Neural progenitor cell (in vitro differentiated cells): Measurements from ENCODE around the gene BAX. TPM values are rescaled to one million over a fixed set of nuclear protein-coding genes. Genes with fewer than 3 reads are reported as not detected.

Experiments
- DNase-seq: peaks from one replicate; pipeline ENCODE4 v3.0.0-alpha.2; 2016; ENCODE audit warnings: low spot score
- H2AFZ ChIP-seq: fragments of 200-600 bp; sonication (generic); replicated peaks from 2 replicates; pipeline ENCODE4 v1.6.1; 2016; ENCODE audit warnings: antibody characterized with exemption
- H3F3A ChIP-seq: fragments of 200-600 bp; sonication (generic); 2 replicates; pipeline ENCODE4 v1.6.1; 2016; ENCODE audit warnings: antibody characterized with exemption, low read depth
- H3K27ac ChIP-seq: fragments of 200-600 bp; sonication (generic); 2 replicates; pipeline ENCODE4 v1.5.1; 2016; ENCODE audit warnings: mild to moderate bottlenecking
- H3K27me3 ChIP-seq: fragments of 200-600 bp; sonication (generic); 2 replicates; pipeline ENCODE4 v1.6.1; 2016; ENCODE audit warnings: mild to moderate bottlenecking, moderate library complexity
- H3K36me3 ChIP-seq: fragments of 200-600 bp; sonication (generic); 2 replicates; pipeline ENCODE4 v1.5.1; 2016
- H3K4me1 ChIP-seq: fragments of 200-600 bp; sonication (generic); 2 replicates; pipeline ENCODE4 v1.6.1; 2016; ENCODE audit warnings: mixed run types
- H3K4me2 ChIP-seq: fragments of 200-600 bp; sonication (generic); 2 replicates; pipeline ENCODE4 v1.6.1; 2016
- H3K4me3 ChIP-seq: fragments of 200-600 bp; sonication (generic); 2 replicates; pipeline ENCODE4 v1.5.1; 2016
- H3K79me2 ChIP-seq: fragments of 200-600 bp; sonication (generic); 2 replicates; pipeline ENCODE4 v1.6.1; 2016; ENCODE audit warnings: low read depth
- H3K9ac ChIP-seq: fragments of 200-600 bp; sonication (generic); 2 replicates; pipeline ENCODE4 v1.6.1; 2016
- H3K9me3 ChIP-seq: fragments of 200-600 bp; sonication (generic); 2 replicates; pipeline ENCODE4 v1.5.1; 2016; ENCODE audit warnings: low read depth
- H4K20me1 ChIP-seq: fragments of 200-600 bp; sonication (generic); 2 replicates; pipeline ENCODE4 v1.6.1; 2016; ENCODE audit warnings: low read depth
- H3K27ac Mint-ChIP-seq: 3 replicates; pipeline ENCODE4 v1.8.0; 2021; ENCODE audit warnings: mixed read lengths
- H3K27me3 Mint-ChIP-seq: 2 replicates; pipeline ENCODE4 v1.8.0; 2022; ENCODE audit warnings: low read depth, mild to moderate bottlenecking, inconsistent platforms, moderate library complexity, mixed read lengths; ENCODE audit not compliant: insufficient read depth
- H3K36me3 Mint-ChIP-seq: 3 replicates; pipeline ENCODE4 v1.8.0; 2021; ENCODE audit warnings: mixed read lengths
- H3K4me1 Mint-ChIP-seq: 3 replicates; pipeline ENCODE4 v1.8.0; 2021; ENCODE audit warnings: mixed read lengths
- H3K4me3 Mint-ChIP-seq: 3 replicates; pipeline ENCODE4 v1.8.0; 2021; ENCODE audit warnings: mild to moderate bottlenecking, moderate library complexity, mixed read lengths
- H3K9me3 Mint-ChIP-seq: 3 replicates; pipeline ENCODE4 v1.8.0; 2020; ENCODE audit warnings: mixed read lengths
- CTCF ChIP-seq: fragments of 200-600 bp; sonication (generic); IDR thresholded peaks from 2 replicates; pipeline ENCODE4 v1.5.1; 2017; ENCODE audit warnings: antibody characterized with exemption, mild to moderate bottlenecking
- EZH2 ChIP-seq: fragments of 200-600 bp; sonication (generic); IDR thresholded peaks from 2 replicates; pipeline ENCODE4 v1.6.1; 2017; ENCODE audit warnings: antibody characterized with exemption, mild to moderate bottlenecking, moderate library complexity
- EZH2phosphoT487 ChIP-seq: fragments of 200-600 bp; sonication (generic); IDR thresholded peaks from 2 replicates; pipeline ENCODE4 v1.6.1; 2017; ENCODE audit warnings: antibody characterized with exemption
- total RNA-seq: library from RNA; depleted of rRNA; stranded (reverse); fragments of >200 nt; gene quantifications from 2 replicates; pipeline ENCODE4 v1.2.3, GENCODE V29; 2015; ENCODE audit warnings: low replicate concordance

Gene BAX
- total RNA-seq, 1 donor from 2014 or later = 35.8 TPM

- Histone ChIP-seq H3K4me2 (no peak overlapping the region), H3F3A (peaks cover 17% of the 10 kb centered on the region), H3K4me3 (no peak overlapping the region), H3K27ac (no peak overlapping the region), H3K9me3 (no peaks in the 10 kb centered on the region), H3K9ac (no peak overlapping the region), H3K79me2 (no peaks in the 10 kb centered on the region), H3K27me3 (peaks cover 20% of the 10 kb centered on the region), H3K36me3 (no peaks in the 10 kb centered on the region), H2AFZ (no peak overlapping the region), H3K4me1 (peaks cover 10% of the 10 kb centered on the region), H4K20me1 (no peaks in the 10 kb centered on the region)
- peaks cover 18% of the 10 kb centered on the region for H3K4me1 Mint-ChIP-seq
- H3K27ac Mint-ChIP-seq = no peak overlapping the region
- no peak for DNase-seq
- no peak for TF ChIP-seq EZH2phosphoT487
- no peak for TF ChIP-seq EZH2
- no peak for TF ChIP-seq CTCF
- H3K36me3 Mint-ChIP-seq = peaks cover 7% of the 10 kb centered on the region
- peaks cover 10% of the 10 kb centered on the region for H3K9me3 Mint-ChIP-seq
- H3K4me3 Mint-ChIP-seq = no peak overlapping the region
- H3K27me3 Mint-ChIP-seq = no peaks in the 10 kb centered on the region
These were observed 16.4 kb upstream of the BAX start for GRCh38 chr19:48938256-48938655.

GRCh38 chr19:48940902-48941301 lies 13.8 kb upstream of the BAX start:
- no peaks in the 10 kb centered on the region for H3K9me3 ChIP-seq
- Mint-ChIP-seq H3K4me3 (no peak overlapping the region), H3K27me3 (peaks cover 3% of the 10 kb centered on the region), H3K36me3 (peaks cover 7% of the 10 kb centered on the region), H3K27ac (no peak overlapping the region), H3K9me3 (peaks cover 10% of the 10 kb centered on the region), H3K4me1 (peaks cover 13% of the 10 kb centered on the region)
- no peaks in the 10 kb centered on the region for H3F3A ChIP-seq
- H3K36me3 ChIP-seq = no peaks in the 10 kb centered on the region
- no peak overlapping the region for H3K4me2 ChIP-seq
- TF ChIP-seq EZH2phosphoT487 = no peak
- H2AFZ ChIP-seq = no peak overlapping the region
- no peak overlapping the region for H3K27ac ChIP-seq
- no peaks in the 10 kb centered on the region for H3K4me1 ChIP-seq
- no peak for DNase-seq
- H3K79me2 ChIP-seq = no peaks in the 10 kb centered on the region
- H3K9ac ChIP-seq = no peak overlapping the region
- H3K27me3 ChIP-seq = no peaks in the 10 kb centered on the region
- H4K20me1 ChIP-seq = no peaks in the 10 kb centered on the region
- H3K4me3 ChIP-seq = no peak overlapping the region

GRCh38 chr19:48943081-48943480 lies 11.6 kb upstream of the BAX start:
- Histone ChIP-seq H2AFZ (no peak overlapping the region), H3K4me2 (no peak overlapping the region), H3K4me1 (no peaks in the 10 kb centered on the region), H3K36me3 (no peaks in the 10 kb centered on the region), H3K27me3 (no peaks in the 10 kb centered on the region), H3K27ac (no peak overlapping the region), H4K20me1 (no peaks in the 10 kb centered on the region), H3K9me3 (no peaks in the 10 kb centered on the region), H3K4me3 (no peak overlapping the region), H3F3A (no peaks in the 10 kb centered on the region), H3K9ac (no peak overlapping the region), H3K79me2 (no peaks in the 10 kb centered on the region)
- Mint-ChIP-seq H3K36me3 (peaks cover 7% of the 10 kb centered on the region), H3K27me3 (peaks cover 6% of the 10 kb centered on the region), H3K9me3 (peaks cover 11% of the 10 kb centered on the region), H3K27ac (no peak overlapping the region), H3K4me3 (no peak overlapping the region), H3K4me1 (peaks cover 13% of the 10 kb centered on the region)
- TF ChIP-seq EZH2phosphoT487 (no peak), CTCF (no peak), EZH2 (no peak)
- DNase-seq = no peak

- H3K4me2 ChIP-seq = no peak overlapping the region
- H3K79me2 ChIP-seq = no peaks in the 10 kb centered on the region
- no peaks in the 10 kb centered on the region for H3F3A ChIP-seq
- no peaks in the 10 kb centered on the region for H4K20me1 ChIP-seq
- no peaks in the 10 kb centered on the region for H3K4me1 ChIP-seq
- H3K36me3 ChIP-seq = no peaks in the 10 kb centered on the region
- H3K9me3 ChIP-seq = no peaks in the 10 kb centered on the region
- no peak overlapping the region for H3K27ac Mint-ChIP-seq
- H3K27me3 Mint-ChIP-seq = peaks cover 9% of the 10 kb centered on the region
- DNase-seq = no peak
- H3K27ac ChIP-seq = no peak overlapping the region
- H3K9ac ChIP-seq = no peak overlapping the region
- H3K27me3 ChIP-seq = no peaks in the 10 kb centered on the region
- H3K36me3 Mint-ChIP-seq = peaks cover 2% of the 10 kb centered on the region
- TF ChIP-seq EZH2 (no peak), CTCF (no peak), EZH2phosphoT487 (no peak)
- H3K4me1 Mint-ChIP-seq = peaks cover 11% of the 10 kb centered on the region
- H3K4me3 ChIP-seq = no peak overlapping the region
- H2AFZ ChIP-seq = no peak overlapping the region
- no peak overlapping the region for H3K4me3 Mint-ChIP-seq
- H3K9me3 Mint-ChIP-seq = peaks cover 7% of the 10 kb centered on the region
These were observed 9.3 kb upstream of the BAX start for GRCh38 chr19:48945415-48945814.
